ENCODE measurements around the gene KCNJ6. TPM values are rescaled to one million over a fixed set of nuclear protein-coding genes. Genes with fewer than 3 reads are reported as not detected.
A peak's percentile ranks its signal among the peaks of the same experiment; 100 is the strongest.

The KCNJ6 gene
- total RNA-seq, 1 experiment from 2014 or later, result not detected

- Histone ChIP-seq H3K36me3 (ENCODE audit: control insufficient read depth, insufficient read depth, low read length) (no peaks in the 10 kb centered on the region), H3K4me3 (ENCODE audit: low read depth in 2 of 2, low read length in 2 of 2) (no peak overlapping the region), H3K27ac (ENCODE audit: low read length) (peak overlapping the region; percentile 39; the same call in 1 of the 2 replicates), H3K4me1 (ENCODE audit: control insufficient read depth, insufficient read depth, low read length) (peaks cover 8% of the 10 kb centered on the region), H3K9me3 (ENCODE audit: control insufficient read depth, insufficient read depth, low read depth, low read length) (no peaks in the 10 kb centered on the region), H3K27me3 (ENCODE audit: control insufficient read depth, insufficient read depth, low read length) (no peaks in the 10 kb centered on the region)
- DNase-seq (ENCODE audit: low read depth, low spot score) (no peak), ATAC-seq (peak; percentile 69)
- intact Hi-C loops (cut with micrococcal nuclease; ENCODE audit: unreplicated experiment) (no loop called here), in situ Hi-C loops (cut with HindIII; ENCODE audit: low pct_unique_long_range_greater_than_20kb, low sequenced_read_pairs) (no loop called here)
- TF ChIP-seq POLR2AphosphoS5 (IDR thresholded peaks at IDR 0.05; ENCODE audit: low read depth, low read length) (no peak), REST (IDR thresholded peaks at IDR 0.05; ENCODE audit: insufficient read depth in 1 of 2, low read depth in 2 of 2, low read length in 1 of 2) (no peak), CTCF (IDR thresholded peaks at IDR 0.05) (no peak), SIN3A (IDR thresholded peaks at IDR 0.05; ENCODE audit: borderline replicate concordance, insufficient read depth, low read depth, low read length) (no peak), TCF7L2 (IDR thresholded peaks at IDR 0.05; ENCODE audit: low read depth, low read length) (no peak)
- no TSS peak for BruUV-seq (replicated peaks)
- ChIA-PET CTCF (no interaction called here), POLR2A (no interaction called here)
Measured at GRCh38 chr21:37658817-37659458, 257.3 kb downstream of the KCNJ6 start.

- Histone ChIP-seq H3K27ac (ENCODE audit: low read length) (peak overlapping the region; percentile 39; the same call in 1 of the 2 replicates), H3K4me1 (ENCODE audit: control insufficient read depth, insufficient read depth, low read length) (peaks cover 8% of the 10 kb centered on the region), H3K4me3 (ENCODE audit: low read depth in 2 of 2, low read length in 2 of 2) (no peak overlapping the region), H3K9me3 (ENCODE audit: control insufficient read depth, insufficient read depth, low read depth, low read length) (no peaks in the 10 kb centered on the region), H3K36me3 (ENCODE audit: control insufficient read depth, insufficient read depth, low read length) (no peaks in the 10 kb centered on the region), H3K27me3 (ENCODE audit: control insufficient read depth, insufficient read depth, low read length) (no peaks in the 10 kb centered on the region)
- DNase-seq (ENCODE audit: low read depth, low spot score) (no peak), ATAC-seq (0 out of 2 replicates have a peak, but pooled peaks have one; percentile 60)
- no TSS peak for BruUV-seq (replicated peaks)
- ChIA-PET CTCF (no interaction called here), POLR2A (no interaction called here)
- intact Hi-C loops (cut with micrococcal nuclease; ENCODE audit: unreplicated experiment), result no loop called here
- TF ChIP-seq TCF7L2 (IDR thresholded peaks at IDR 0.05; ENCODE audit: low read depth, low read length), result no peak
- no peak for TF ChIP-seq POLR2AphosphoS5 (IDR thresholded peaks at IDR 0.05; ENCODE audit: low read depth, low read length)
- no peak for TF ChIP-seq REST (IDR thresholded peaks at IDR 0.05; ENCODE audit: insufficient read depth in 1 of 2, low read depth in 2 of 2, low read length in 1 of 2)
- TF ChIP-seq SIN3A (IDR thresholded peaks at IDR 0.05; ENCODE audit: borderline replicate concordance, insufficient read depth, low read depth, low read length), result no peak
- no peak for TF ChIP-seq CTCF (IDR thresholded peaks at IDR 0.05)
- in situ Hi-C loops (cut with HindIII; ENCODE audit: low pct_unique_long_range_greater_than_20kb, low sequenced_read_pairs), result no loop called here
Measured at GRCh38 chr21:37658121-37658816, 258.0 kb downstream of the KCNJ6 start.
